HG03520 (cell line): ENCODE data around the gene NTN4.
"Not testable (repeated sequence)": the region's sequence is repeated elsewhere in the genome, so short reads cannot be mapped to it uniquely, and the experiment has no call there.

Experiments used
- ATAC-seq: cut with Tn5 transposase; IDR thresholded peaks from one replicate; pipeline ENCODE4 v1.9.1; 2021; ENCODE audit warnings: mild to moderate bottlenecking, moderate library complexity; ENCODE audit not compliant: unreplicated experiment

Gene NTN4

DNA sequence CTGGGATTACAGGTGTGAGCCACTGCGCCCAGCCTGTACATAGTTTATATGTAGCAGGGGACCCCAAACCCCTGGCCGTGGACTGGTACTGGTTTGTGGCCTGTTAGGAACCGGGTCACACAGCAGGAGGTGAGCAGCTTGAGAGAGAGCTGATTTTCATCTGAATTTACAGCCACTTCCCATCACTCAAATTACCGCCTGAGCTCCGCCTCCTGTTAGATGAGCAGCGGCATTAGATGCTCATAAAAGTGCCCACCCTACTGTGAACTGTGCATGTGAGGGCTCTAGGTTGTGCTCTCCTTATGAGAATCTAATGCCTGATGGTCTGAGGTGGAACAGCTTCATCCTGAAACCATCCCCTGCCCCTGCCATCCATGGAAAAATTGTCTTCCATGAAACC is 119.3 kb downstream of the NTN4 start:
- ATAC-seq: no peak

DNA sequence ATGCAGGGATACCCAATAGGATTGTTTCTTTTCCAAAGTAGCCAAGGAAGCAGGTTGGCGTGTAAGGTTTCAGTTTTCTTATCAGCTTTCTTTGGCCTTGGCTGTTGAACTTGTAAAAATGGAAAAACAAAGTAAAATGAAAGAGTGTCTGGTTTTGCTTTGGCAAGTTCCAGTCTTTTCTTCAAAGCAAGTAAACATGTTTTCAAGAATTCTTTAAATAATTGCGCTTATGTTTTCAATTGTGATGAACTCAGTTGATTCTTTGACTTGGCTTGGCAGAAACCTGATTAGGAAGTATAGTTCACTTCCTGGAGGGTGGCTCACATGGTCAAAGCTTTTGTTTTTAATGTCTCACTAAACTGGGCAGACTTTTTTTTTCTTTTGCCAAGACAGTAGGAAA is 127.0 kb downstream of the NTN4 start:
- no peak for ATAC-seq

DNA sequence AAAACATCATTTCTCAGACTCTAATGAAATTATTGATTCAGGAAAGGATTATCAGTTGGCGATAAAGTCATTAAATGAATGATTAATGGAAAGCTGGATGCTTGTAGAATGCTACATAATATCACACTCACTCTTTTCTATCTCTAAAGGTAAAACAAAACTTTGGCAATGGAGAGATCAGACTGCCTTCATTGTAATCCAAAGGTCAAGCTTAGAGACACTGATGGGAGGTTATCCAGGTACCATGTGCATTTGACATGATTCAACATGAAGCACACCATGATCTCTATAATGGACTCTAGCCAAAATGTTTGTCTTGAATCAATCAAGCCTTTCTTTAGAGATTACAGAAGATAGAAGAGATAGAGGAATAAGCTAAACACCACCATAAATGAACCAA is 129.2 kb downstream of the NTN4 start:
- ATAC-seq: no peak

DNA sequence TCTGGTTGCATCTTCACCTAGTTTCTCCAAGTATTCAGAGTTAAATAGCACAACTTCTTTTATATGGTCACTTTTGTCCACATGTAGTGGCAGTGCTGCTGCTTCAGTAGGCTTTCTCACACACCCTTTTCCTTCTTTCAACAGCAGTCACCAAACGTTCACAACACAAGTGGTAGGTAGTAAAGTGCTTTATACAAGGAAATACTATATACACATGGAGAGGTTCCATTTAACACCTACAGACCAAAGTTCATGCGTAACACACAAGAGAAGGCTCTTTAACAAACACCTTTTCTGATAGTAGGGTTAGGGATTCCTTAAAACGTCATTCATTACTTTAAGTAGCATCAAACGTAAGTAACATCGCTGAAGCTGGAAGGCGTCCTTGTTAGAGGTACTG is 132.2 kb downstream of the NTN4 start:
- no peak for ATAC-seq

DNA sequence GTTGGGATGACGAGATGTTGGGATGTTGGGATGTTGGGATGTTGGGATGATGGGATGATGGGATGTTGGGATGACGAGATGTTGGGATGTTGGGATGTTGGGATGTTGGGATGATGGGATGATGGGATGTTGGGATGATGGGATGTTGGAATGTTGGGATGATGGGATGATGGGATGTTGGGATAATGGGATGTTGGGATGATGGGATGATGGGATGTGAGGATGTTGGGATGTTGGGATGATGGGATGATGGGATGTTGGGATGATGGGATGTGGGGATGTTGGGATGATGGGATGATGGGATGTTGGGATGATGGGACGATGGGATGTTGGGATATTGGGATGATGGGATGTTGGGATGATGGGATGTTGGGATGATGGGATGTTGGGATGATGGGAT is 135.9 kb downstream of the NTN4 start:
- not testable (repeated sequence) for ATAC-seq

DNA sequence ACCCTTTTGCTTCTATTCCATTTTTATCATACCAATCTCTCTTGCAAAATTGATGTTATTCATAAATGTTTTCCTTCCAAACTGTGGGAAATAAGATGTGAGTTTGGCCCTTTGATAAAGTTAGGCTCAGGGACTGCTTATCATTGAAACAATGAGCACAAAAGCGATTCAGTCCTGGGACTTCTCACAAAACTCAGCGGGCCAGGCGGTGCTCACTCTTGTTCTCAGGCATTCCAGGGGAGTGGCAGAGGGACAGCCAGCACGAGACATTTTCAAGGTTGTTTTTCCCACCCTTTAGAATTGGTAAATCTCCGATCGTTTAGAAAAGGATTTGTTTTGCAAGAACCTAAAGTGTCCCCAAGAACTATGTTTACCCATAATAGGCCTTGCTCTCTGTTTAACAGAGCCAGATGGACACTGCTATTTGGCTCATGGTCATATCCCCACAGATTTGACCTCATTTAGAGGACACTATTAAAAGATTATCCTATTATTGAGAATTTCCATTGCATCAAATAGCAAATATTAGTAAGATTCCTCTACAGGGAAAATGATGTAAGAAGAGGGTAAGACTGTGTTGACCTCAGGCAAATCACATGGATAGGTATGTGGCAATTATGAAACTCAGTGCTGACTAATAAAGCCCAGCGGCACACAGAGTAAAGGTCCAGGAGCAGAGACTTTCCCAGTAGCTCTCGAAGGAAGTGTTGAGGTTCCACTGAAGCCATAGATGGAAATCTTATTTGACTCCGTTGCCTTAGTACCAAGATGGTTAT is 136.6 kb downstream of the NTN4 start:
- ATAC-seq: no peak

DNA sequence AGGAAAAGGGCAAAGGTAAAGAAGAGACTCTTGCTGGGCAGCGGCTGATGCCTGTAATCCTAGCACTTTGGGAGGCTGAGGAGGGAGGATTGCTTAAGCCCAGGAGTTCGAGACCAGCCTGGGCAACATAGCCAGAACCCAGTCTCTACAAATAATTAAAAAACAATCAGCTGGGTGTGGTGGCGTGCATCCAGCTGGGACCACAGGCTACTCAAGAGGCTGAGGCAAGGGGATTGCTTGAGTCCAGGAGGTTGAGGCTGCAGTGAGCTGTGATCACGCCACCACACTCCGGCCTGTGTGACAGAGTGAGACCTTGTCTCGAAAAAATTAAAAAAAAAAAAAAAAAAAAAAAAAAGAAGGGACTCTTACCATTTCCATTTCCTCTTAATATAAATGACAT is 138.9 kb downstream of the NTN4 start:
- ATAC-seq: no peak

DNA sequence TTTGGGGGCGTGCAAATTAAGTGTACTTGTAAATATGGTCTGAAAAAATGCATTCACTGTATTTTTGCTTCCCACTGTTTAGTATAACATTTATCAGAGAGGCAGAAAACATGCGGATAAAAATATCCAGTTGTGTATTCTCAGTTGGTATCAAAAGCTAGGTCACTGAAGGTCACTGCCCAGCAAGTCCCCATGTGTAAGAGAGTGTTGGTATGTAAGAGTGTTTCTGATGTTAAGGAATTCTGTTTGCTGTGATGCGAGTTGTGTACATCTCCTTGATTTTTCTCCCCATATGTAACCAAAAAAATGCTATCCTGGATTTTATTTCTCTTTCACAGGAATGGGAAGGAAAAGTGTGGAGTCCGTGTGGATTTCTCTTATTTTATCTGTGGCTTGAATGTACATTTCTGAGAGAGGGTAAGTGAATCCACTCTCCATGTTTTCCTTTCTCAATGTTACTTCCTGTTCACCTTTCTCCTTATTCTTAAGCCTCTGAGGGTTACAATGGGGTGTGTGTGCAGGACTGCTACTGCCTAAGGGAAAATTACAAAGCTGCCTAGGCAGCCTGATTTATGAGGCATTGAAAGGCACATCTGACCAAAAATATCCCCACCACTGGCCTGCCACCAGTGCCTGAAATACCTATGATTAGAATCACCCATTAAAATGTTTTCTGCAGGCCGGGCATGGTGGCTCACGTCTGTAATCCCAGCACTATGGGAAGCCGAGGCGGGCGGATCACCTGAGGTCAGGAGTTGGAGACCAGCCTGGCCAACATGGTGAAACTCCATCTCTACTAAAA is 141.4 kb downstream of the NTN4 start:
- no peak for ATAC-seq

DNA sequence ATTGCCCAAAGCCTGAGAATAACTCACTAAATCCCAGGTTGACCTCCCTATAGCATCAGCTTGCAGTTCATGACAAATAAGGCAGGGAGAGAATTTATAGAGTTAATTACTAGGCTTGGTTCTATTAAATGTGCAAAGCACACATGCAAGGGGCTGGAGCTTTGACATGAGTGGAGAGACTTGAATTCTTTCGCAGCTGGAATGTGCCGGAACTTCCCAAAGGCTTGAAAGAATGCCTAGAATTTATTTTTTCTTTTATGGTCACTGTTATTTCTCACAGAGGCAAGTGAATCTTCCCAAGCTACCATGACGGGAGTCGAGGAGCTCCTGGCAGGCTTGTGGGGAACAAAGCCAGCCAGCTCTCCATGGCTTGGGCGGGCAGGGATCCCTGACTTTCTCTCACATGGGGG is 143.8 kb downstream of the NTN4 start:
- ATAC-seq: no peak

DNA sequence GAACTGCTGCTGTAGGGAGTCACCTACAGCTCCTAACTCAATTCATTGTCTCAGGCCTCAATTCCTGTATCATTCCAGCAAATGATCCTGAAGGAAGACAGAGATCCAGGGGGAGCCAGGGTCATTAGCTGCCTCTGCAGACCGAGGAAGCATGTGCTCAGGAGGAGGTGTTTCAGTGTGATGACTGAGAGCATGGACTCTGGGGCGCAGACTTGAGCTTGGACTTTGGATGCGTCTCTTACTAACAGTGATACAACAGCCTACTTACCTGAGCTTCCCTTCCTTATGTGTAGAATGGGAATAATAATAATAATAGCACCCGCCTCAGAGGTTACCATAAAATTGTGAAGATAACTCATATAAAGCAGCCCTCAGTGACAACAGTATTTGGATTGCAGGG is 147.3 kb downstream of the NTN4 start:
- no peak for ATAC-seq

DNA sequence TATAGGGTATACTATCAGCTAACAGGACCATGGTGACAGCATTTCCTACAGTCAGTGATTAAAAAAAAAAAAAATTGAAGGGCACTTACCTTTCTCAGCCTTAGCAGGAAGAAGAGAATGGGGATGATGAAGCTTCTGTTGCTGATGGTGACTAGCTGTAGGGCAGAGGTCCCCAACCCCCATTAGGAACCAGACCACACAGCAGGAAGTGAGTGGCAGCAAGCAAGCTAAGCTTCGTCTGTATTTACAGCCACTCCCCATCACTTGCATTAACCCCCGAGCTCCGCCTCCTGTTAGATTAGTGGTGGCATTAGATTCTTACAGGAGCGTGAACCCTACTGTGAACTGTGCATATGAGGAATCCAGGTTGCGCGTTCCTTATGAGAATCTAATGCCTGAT is 148.0 kb downstream of the NTN4 start:
- no peak for ATAC-seq

DNA sequence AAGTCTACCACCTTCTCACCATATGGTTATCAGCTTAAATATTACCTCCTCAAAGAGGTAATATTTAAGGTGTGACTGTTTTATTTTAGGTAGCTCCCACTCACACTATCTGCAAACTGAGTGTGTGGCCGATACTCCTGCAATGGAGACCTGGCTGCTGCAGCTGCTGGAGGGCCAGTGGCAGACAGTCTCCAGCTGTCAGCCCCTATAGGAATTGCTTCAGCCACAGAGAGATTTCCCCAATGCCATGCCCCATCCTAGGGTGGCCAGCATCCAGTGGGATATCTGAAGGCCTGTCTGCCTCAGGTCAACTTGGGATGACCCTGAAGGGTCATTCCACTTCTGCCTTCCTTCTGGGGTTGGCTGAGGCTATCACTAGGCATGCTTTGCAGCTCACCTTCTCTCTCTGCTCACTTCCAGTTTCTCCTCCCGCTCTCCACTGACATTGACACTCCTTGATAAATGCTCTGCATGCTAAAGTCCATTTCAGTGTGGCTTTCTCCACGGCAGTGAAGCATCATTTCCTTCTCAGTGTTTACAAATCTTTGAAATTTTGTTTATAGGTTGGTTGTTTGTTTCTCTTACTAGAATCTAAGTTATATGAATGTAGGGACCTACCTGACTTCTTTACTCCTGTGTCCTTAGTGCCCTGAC is 149.1 kb downstream of the NTN4 start:
- ATAC-seq: no peak

DNA sequence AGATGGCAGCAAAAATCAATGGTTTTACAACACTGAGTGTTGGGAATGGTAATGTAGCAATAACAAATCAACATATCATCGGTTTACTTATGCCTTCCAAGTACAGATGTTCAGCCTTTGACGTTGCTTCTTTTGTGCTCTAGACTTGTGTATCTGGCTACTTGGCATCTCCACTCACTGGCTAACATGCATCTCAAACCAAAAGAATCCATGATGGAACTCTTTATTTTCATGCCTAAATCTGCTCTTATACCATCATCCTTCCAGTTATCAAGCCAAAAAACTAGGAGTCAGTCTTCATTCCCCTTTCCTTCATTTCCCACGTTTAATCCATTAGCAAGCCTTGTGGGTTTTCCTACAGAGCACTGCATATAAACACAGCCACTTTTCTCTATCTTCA is 150.0 kb downstream of the NTN4 start:
- ATAC-seq: no peak

DNA sequence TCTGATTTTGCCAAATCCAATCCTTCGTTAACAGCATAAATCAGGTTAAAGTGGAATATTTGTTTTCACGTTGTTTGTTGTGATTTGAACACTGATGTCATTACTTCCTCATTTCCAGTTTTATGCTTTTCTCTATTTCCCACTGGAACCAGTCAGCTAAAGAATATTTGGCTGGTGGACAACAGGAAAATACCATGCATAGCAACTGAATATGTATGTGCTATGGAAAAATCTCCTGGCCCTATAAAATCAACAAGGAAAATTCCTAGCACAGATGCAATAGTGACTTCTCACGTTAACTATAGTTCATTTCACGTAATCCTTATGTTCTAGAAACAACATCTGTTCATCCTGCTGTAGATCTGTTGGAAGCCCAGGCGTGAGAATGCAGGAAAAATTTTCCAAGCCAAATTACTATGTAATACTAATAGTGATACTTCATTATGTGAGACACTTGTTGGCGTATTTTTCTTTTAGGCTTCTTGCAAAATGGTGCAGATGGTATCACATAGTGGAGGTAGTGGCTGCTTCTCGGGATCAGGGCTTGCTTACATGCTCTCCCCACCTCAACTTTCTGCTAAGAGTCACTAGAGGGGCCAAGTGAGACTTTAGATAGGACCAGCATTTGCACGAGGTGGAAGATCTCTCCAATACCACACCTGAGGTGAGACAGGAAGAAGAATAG is 153.0 kb downstream of the NTN4 start:
- no peak for ATAC-seq

DNA sequence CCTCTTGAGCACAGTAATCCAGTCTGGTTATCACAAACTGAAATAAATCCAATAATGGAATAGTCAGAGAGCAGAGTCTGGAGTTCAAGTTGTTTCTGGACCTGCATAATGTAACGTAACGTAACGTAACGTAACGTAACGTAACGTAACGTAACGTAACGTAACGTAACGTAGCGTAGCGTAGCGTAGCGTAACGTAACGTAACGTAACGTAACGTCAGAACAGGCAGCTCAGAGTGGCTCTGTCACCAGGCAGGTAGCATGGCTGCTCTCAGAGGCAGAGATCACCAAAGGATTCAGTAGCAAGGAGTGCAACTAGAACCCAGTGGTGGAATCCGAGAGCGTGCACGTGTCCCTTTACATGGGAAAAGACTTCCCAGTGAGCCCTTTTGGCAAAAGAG is 153.6 kb downstream of the NTN4 start:
- no peak for ATAC-seq

DNA sequence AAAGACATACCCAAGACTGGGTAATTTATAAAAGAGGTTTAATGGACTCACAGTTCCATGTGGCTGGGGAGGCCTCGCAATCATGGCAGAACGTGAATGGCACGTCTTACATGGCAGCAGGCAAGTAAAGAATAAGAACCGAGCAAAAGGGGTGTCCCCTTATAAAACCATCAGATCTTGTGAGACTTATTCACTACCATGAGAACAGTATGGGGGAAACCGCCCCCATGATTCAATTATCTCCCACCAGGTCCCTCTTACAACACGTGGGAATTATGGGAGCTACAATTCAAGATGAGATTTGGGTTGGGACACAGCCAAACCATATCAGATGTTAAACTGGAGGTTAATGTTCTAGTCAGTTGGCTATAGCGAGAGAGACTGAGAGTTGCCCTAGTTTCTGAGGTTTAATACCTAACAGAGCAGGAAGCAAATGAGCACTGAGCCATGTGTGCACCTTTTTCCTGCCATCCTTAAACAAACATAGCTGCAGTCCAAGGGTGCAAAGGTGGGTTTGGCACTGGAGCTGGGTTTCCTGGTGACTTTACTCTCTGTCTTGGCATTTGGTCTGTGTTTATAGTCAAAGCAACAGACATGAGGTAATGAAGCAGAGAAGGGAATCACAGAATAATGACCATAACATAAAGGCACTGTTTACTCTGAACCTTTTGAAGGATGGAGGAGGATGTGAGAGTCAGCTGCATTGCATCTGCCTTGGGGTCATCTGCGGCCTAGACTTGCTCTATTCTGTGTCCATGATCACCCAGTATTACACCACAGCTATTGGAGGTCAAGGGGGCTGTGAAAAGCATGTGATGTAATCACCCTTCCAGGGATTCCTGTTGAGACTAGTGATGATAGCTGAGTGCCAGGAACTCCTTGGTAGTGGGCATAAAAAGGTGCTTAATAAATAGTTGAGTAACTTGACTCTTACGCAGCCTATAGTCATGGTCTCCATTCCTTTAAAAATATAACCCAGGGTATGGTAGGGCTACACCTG is 155.6 kb downstream of the NTN4 start:
- ATAC-seq: no peak

DNA sequence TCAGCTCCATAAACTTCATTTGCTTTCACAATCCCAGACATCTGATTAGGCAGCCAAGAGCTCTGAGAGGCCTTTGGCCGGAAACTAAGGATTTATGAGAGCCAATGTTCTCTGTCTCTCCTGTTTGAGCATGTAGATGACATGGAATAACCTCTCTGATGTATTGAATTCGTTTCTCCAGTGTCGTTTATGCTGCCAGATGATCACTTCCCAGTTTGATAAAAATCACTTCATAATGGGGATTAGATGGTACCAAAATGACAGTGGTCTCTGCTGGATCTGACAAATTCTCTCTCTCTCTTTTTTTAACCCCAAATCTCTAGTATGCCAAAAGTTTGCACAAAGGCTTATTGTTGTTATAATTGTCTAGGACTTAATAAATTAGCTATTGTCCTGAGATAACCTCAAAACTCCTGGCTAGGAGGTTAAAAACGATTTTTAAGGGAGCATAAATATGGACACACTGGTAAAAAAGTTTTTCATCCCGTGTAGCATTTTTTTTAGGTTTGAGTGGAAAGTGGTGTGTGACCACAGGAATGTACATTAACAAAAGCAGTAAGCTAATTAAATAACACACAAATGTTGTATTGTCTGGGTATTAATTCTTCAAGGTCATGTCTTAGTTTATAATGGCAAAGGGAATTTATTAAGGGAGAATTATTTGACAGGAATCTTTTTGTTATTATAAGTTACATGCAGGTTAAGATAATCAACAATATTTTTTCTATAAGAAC is 156.7 kb downstream of the NTN4 start:
- ATAC-seq: no peak

DNA sequence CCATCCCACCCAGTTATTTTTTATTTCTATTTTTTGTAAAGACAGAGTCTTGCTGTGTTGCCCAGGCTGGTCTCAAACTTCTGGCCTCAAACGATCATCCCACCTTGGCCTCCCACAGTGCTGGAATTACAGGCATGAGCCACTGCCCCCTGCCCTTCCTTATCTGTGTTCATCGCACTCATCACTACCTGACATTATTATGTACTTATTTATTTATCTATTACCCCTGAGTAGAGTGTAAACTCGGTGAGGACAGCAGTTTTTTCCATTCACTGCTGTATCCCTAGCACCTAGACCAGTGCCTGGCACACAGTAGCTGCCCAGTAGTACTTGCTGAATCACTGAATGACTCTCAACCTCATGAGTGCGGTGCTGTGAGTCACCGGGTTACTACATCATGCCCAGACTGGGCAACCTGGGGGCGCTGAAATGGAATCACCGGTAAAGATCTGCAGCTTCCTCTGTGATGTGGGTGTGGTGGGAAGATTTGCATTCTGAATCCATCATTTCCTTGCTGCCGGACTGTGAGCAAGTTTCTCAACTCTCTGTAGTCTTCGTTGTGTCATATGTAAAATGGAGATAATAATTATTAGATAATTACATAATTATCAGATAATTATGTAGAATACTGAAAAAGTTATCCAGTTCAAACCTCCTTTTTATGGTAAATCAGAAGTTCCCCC is 157.4 kb downstream of the NTN4 start:
- ATAC-seq: no peak

DNA sequence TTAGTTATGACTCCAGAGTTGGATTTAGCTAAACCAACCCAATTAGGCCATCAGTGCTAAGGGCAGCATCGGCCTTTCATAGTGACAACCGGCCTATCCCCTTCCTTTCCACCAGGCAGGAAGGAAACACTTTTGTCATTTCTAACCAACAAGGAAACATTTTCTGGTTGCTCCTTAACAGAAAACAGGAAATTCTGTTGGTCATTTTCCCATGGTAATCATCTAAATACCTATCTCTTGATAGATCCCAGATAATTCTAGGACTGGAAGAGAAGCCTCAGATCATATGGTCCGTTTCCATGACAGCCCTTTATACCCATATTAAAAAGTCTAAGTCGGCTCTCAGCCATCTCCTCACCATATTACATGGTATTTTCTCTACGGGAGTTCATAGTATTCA is 160.1 kb downstream of the NTN4 start:
- ATAC-seq: no peak
